ENCODE data around the gene DENND5B.
"Not testable (repeated sequence)": the region's sequence is repeated elsewhere in the genome, so short reads cannot be mapped to it uniquely, and the experiment has no call there.

The DENND5B gene

DNA sequence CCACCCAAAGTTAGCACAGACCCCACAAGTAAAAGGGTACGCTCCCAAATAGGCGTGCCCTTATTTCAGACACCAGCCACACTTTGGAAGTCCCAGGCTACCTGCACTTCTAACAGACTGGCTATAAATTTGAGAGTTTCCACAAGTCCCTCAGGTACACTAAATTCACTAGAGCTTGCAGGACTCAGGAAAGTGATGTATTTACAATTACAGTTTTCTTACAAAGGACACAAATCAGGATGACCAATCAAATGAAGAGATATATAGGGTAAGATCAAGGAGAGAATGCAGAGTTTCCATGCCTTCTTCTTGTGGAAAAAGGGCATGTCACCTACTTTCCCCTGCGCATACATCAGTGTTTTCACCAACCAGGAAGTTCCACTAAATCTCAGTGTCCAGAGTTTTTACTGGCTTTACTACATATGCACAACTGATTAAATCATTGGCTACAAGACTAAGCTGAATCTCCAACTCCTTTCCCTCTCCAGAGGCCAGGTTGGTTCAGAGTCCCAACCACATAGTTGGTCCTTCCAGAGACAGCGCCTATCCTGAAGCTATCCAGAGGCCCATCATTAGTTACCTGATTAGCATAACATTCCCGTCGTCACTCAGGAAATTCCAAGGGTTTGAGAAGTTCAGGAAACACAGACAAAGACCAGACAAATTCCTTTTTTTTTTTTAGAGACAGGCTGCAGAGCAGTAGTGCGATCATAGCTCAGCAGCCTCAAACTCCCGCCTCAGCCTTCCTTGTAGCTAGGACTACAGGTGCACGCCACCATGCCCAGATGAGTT, 84.2 kb downstream of the DENND5B start:
- no peak for DNase-seq (ENCODE audit: low read depth)

- no peak for DNase-seq (ENCODE audit: low read depth)
These were observed 86.2 kb downstream of the DENND5B start for GRCh38 chr12:31504625-31505222.

GRCh38 chr12:31501014-31501413, 89.9 kb downstream of the DENND5B start:
- DNase-seq (ENCODE audit: low read depth), result not testable (repeated sequence)

- no peak for DNase-seq (ENCODE audit: low read depth)
These were observed 91.4 kb downstream of the DENND5B start for GRCh38 chr12:31499567-31499966.

DNA sequence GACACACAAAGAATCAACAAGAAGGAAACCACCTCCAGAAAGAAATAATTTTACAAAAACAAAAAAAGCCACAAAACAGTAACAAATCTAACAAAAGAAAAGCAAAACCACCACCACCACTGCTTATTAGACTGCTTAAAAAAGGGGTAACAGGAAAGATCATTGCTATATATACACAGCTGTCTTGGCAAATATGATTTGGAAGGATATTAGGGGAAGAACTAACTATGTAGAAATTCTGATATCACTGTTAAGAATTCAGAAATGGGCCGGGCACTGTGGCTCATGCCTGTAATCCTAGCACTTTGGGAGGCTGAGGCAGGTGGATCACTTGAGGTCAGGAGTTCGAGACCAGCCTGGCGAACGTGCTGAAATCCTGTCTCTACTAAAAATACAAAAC, 92.5 kb downstream of the DENND5B start:
- DNase-seq (ENCODE audit: low read depth), result no peak

GRCh38 chr12:31496257-31496656, 94.7 kb downstream of the DENND5B start:
- no peak for DNase-seq (ENCODE audit: low read depth)

DNA sequence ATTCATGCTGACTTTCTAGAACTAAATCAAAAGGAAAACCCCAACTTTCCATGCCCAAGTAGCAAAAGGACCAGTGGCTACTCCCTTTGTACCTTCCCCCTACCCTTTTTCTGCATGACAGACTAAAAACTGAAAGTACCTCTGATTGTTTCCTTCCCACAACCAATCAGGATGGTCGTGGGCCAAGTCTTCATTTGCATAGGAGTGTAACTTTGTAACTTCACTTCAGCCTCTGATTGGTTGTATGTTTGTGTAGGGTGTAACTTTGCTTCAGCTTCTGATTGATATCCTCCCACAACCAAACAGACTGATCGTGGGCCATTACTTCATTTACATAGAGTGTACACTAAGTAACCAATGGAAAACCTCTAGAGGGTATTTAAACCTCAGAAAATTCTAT, 96.5 kb downstream of the DENND5B start:
- no peak for DNase-seq (ENCODE audit: low read depth)

DNA sequence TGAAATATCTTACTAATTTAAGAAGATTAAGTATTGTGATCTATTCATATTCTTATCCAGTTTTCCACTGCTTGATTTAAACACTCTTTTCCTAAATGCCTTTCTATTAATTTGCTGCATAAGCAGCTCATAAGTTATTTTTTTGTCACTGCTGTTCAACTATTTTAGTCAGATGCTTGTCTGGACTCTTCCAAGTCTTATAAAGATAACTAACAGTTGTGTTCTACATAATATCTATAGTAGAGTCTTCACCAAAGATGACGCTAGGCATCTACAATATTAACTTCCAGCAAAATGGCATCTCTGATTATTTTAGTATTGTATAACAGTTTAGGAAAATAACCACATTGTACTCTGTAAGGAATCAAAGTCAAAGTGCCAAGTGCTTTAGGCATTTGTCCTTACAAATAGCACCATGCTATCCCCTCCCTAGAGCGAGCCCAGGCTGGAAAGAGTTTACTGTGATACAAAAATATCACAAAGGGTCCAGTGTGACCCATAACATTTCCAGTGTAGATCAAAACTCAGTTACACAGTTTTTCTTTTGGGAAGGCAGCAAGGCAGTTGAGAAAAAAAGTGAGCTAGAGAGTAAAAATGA, 98.2 kb downstream of the DENND5B start:
- peak; percentile 11 for DNase-seq (ENCODE audit: low read depth)

DNA sequence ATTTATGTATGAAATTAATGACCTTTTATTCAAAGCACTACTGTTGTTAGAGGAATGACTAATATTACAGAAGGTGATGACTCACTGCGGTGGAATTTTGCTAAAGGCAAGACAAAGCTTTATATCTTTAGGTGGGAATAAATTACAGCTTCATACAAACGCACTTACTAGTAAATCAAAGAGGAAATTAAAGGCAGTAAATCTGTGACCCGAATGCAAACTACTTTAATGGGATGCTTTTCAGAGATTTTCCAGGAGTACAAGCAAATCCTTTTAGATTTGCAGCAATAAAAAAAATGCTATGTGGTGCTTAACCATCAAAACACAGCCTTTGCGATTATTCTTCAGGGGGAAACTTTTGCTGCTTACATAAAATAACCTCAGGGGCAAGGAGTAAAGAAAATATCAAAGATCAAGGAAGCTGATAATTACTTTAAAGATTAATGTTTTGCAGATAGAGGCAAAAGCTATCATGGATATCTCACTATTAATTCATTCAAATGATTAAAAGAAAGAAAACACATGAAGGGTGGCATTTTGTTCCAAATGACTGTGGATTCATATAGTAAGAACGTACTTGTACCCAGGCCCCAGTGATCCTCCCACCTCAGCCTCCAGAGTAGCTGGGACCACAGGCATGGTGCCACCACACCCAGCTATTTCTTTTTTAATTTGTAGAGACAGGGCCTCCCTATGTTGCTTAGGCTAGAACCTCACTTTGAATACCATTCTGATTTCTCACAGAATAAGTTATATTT, 98.9 kb downstream of the DENND5B start:
- DNase-seq (ENCODE audit: low read depth), result peak; percentile 94

- no peak for DNase-seq (ENCODE audit: low read depth)
These were observed 99.6 kb downstream of the DENND5B start for GRCh38 chr12:31491241-31491794.

GRCh38 chr12:31488737-31489338, 102.1 kb downstream of the DENND5B start:
- no peak for DNase-seq (ENCODE audit: low read depth)

DNA sequence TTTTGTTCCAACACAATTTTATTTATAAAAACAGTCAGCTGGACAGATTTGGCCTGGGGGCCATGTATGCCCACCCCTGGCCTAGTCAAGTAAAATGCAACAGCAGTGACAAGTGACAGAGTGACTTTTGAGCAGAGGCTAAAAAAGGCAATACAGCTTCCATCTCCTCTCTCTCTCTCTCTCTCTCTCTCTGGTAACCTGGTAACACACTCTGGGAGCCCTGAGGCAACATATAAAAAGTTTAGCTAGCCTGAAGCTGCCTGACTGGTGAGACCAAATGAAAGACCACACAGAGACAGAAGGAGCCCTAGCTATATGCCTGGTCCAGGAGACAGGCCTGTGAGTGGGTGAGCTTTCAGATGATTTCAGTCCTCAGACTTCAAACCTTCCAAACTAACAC, 105.4 kb downstream of the DENND5B start:
- no peak for DNase-seq (ENCODE audit: low read depth)

DNA sequence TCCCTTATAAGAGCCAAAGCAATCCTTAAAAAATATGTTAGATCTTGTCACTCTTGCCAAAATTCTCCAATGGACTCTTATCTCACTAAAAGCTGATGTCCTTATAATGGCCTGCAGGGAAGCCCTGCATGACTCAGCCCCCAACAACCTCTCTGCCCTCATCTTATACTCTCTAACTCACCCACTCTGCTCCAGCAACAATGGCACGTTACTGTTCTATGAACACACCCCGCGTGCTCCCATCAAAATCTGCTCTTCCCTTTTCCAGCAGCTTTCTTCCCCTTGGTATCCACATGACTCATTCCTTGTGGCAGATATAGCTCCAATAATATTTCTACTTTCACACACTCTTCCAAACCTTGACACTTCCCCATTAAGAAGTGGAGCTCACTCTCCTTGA, 108.1 kb downstream of the DENND5B start:
- DNase-seq (ENCODE audit: low read depth), result peak; percentile 51

DNA sequence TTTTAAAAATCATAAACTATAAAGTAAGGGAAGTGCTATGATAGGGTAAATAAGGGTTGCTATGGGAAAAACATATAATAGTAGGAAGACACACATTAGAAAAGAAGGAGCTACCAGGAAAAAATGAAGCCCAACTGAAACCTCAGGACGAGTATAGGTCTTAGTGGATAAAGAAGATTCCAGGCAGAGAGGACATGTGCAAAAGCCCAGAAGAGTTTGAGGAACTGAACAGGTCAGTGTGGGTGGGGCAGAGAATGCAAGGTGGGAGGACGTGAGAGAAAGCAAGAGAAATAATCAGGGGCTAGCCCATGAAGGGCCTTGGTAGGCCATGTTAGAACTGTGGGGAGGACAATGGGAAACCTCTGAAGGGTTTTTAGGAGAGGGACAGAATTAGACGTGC, 109.5 kb downstream of the DENND5B start:
- no peak for DNase-seq (ENCODE audit: low read depth)

DNA sequence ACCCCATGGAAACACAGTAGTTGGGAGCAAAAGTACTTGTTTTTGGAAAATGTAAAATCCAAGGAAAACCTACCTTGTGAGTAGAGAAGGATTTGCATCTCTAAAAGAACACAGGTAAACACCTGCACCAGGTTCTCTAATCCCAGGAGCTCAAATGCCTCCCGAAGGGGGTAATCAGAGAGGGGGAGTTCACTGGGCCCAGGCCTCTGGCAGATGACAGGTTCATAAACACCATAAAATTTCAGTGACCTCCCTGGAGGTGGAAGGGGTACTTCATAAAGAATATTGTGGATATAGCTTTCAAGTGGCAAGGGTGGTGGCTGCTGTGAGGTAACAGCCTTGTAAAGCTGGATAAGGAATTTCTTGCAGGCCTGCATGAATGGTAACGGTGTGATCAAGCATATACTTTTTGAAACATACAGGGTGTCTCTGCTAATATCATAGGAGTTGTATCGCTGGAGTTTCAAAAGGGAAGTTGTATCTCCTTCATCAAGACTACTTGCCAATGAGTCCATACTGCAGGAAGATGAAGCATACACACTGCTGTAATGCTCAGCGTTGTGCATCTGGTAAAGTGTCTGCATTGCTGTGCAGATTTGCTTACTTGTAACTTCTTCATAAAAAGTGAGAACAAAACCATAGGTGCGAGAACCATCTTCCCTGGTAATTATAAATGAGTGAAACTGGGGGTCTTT, 111.3 kb downstream of the DENND5B start:
- no peak for DNase-seq (ENCODE audit: low read depth)

DNA sequence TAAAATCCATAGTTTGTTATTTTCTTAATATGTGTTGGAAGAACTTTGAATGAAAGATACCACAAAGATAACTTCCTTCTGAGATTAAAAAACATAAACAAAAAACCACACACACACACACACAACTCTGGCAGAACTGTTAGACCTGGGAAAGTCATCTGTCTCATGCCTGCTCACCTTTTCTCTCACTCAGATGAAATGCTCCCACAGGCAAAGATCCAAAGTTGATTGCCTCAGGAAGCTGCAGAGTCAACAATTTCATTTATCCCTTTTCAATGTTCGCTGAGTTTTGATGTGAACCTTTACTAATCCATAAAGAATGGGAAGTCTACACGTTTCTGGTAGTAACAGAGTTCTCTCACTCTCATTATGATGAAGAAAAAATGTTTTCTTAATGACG, 112.0 kb downstream of the DENND5B start:
- DNase-seq (ENCODE audit: low read depth), result no peak

GRCh38 chr12:31478425-31478824, 112.5 kb downstream of the DENND5B start:
- DNase-seq (ENCODE audit: low read depth), result no peak

GRCh38 chr12:31477687-31478086, 113.2 kb downstream of the DENND5B start:
- no peak for DNase-seq (ENCODE audit: low read depth)

DNA sequence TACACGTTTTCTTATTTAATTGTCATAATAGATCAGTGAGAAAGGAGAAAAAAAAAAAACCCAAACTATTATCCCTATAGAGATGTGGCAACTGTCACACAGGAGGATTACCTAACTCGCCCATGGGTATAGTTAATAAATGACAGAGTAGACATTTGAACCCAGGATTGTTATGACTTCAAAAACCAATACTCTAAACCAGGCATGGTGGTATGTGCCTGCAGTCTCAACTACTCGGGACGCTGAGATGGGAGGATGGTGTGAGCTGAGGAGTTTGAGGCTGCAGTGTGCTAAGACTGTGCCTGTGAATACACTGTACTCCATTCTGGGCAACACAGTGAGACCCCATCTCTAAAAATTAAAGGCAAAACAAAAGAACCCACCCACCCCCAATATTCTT, 114.5 kb downstream of the DENND5B start:
- DNase-seq (ENCODE audit: low read depth), result no peak

GRCh38 chr12:31475610-31476009, 115.3 kb downstream of the DENND5B start:
- not testable (repeated sequence) for DNase-seq (ENCODE audit: low read depth)

DNA sequence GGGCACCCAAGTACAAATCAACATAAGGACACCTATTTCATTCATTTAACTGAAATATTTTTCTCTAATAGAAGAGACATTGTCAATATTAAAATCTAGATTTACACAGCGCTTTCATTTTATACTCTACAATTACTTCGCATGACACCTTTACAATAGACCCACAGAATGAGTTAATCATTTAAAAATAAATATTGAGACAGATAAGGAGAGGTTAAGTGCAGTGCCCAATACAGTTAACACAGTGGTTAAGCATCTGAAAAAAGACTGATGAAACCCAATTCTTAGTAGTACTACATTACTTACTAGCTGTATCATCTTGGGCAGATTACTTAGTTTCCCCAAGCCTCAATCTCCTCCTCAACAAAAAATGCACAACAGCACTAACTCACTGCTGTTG, 116.2 kb downstream of the DENND5B start:
- no peak for DNase-seq (ENCODE audit: low read depth)

All from HS-27A (cell line).